ENCODE measurements around the gene ADAMTS2. TPM values are rescaled to one million over a fixed set of nuclear protein-coding genes. Genes with fewer than 3 reads are reported as not detected.
A peak's percentile ranks its signal among the peaks of the same experiment; 100 is the strongest.

Gene ADAMTS2
- total RNA-seq, 1 donor from 2014 or later, result 23.5 TPM

- peak overlapping the region; percentile 75 for H3K4me3 Mint-ChIP-seq (ENCODE audit: unreplicated experiment)
- TF ChIP-seq CTCF (IDR thresholded peaks at IDR 0.05; ENCODE audit: partially characterized antibody, unreplicated experiment), result no peak
- H3K27me3 Mint-ChIP-seq (ENCODE audit: unreplicated experiment), result peaks cover 19% of the 10 kb centered on the region
- peaks cover 31% of the 10 kb centered on the region for H3K4me1 Mint-ChIP-seq (ENCODE audit: low read depth, unreplicated experiment)
- H3K9me3 Mint-ChIP-seq (ENCODE audit: unreplicated experiment), result peaks cover 12% of the 10 kb centered on the region
- H3K36me3 Mint-ChIP-seq (ENCODE audit: unreplicated experiment), result no peaks in the 10 kb centered on the region
- H3K27ac Mint-ChIP-seq (ENCODE audit: unreplicated experiment), result peak overlapping the region; percentile 22
- no peak for DNase-seq
These were observed 24.2 kb upstream of the ADAMTS2 start for GRCh38 chr5:179369530-179369884.

GRCh38 chr5:179368806-179369529 lies 23.7 kb upstream of the ADAMTS2 start:
- no peak for TF ChIP-seq CTCF (IDR thresholded peaks at IDR 0.05; ENCODE audit: partially characterized antibody, unreplicated experiment)
- Mint-ChIP-seq H3K4me3 (ENCODE audit: unreplicated experiment) (peak overlapping the region; percentile 61), H3K27ac (ENCODE audit: unreplicated experiment) (peak overlapping the region; percentile 22), H3K36me3 (ENCODE audit: unreplicated experiment) (no peaks in the 10 kb centered on the region), H3K4me1 (ENCODE audit: low read depth, unreplicated experiment) (peaks cover 31% of the 10 kb centered on the region), H3K27me3 (ENCODE audit: unreplicated experiment) (peaks cover 17% of the 10 kb centered on the region), H3K9me3 (ENCODE audit: unreplicated experiment) (peaks cover 11% of the 10 kb centered on the region)
- DNase-seq, result no peak

- H3K4me1 Mint-ChIP-seq (ENCODE audit: low read depth, unreplicated experiment), result peaks cover 31% of the 10 kb centered on the region
- H3K36me3 Mint-ChIP-seq (ENCODE audit: unreplicated experiment), result no peaks in the 10 kb centered on the region
- DNase-seq, result no peak
- H3K4me3 Mint-ChIP-seq (ENCODE audit: unreplicated experiment), result peak overlapping the region; percentile 61
- peaks cover 17% of the 10 kb centered on the region for H3K27me3 Mint-ChIP-seq (ENCODE audit: unreplicated experiment)
- TF ChIP-seq CTCF (IDR thresholded peaks at IDR 0.05; ENCODE audit: partially characterized antibody, unreplicated experiment), result no peak
- H3K27ac Mint-ChIP-seq (ENCODE audit: unreplicated experiment), result no peak overlapping the region
- peaks cover 13% of the 10 kb centered on the region for H3K9me3 Mint-ChIP-seq (ENCODE audit: unreplicated experiment)
These were observed 23.0 kb upstream of the ADAMTS2 start for GRCh38 chr5:179368126-179368805.

GRCh38 chr5:179367491-179367890 lies 22.2 kb upstream of the ADAMTS2 start:
- Mint-ChIP-seq H3K9me3 (ENCODE audit: unreplicated experiment) (peaks cover 13% of the 10 kb centered on the region), H3K27ac (ENCODE audit: unreplicated experiment) (no peak overlapping the region), H3K4me1 (ENCODE audit: low read depth, unreplicated experiment) (peaks cover 28% of the 10 kb centered on the region)

More at GRCh38 chr5:179367491-179367890, 22.2 kb upstream of the ADAMTS2 start:
- peaks cover 14% of the 10 kb centered on the region for H3K27me3 Mint-ChIP-seq (ENCODE audit: unreplicated experiment)
- no peak for TF ChIP-seq CTCF (IDR thresholded peaks at IDR 0.05; ENCODE audit: partially characterized antibody, unreplicated experiment)
- DNase-seq, result no peak
- H3K36me3 Mint-ChIP-seq (ENCODE audit: unreplicated experiment), result no peaks in the 10 kb centered on the region
- H3K4me3 Mint-ChIP-seq (ENCODE audit: unreplicated experiment), result no peak overlapping the region

Data from glutamatergic neuron (in vitro differentiated cells).